ENCODE data around the gene DOCK9. TPM values are rescaled to one million over a fixed set of nuclear protein-coding genes. Genes with fewer than 3 reads are reported as not detected.

The DOCK9 gene
- total and polyA plus RNA-seq, 2 experiments from 2014 or later: 8.5 to 57.7 TPM

- ATAC-seq (peak; percentile 12; the same call in 2 of the 3 replicates), DNase-seq (ENCODE audit: low spot score) (no peak)
- TF ChIP-seq CTCF (conservative IDR thresholded peaks at IDR 0.05; ENCODE audit: low read depth in 2 of 2) (no peak), POLR2AphosphoS5 (IDR thresholded peaks at IDR 0.05; ENCODE audit: low read depth) (no peak), REST (IDR thresholded peaks at IDR 0.05; ENCODE audit: unreplicated experiment) (no peak), EZH2 (IDR thresholded peaks at IDR 0.05; ENCODE audit: low read depth, unreplicated experiment) (no peak), NANOG (IDR thresholded peaks at IDR 0.05; ENCODE audit: borderline replicate concordance) (no peak), ZNF114 (CRISPR knock-in tag; IDR thresholded peaks at IDR 0.05) (no peak), CREB1 (CRISPR knock-in tag; IDR thresholded peaks at IDR 0.05; ENCODE audit: low read depth) (no peak)
- H3K36me3 ChIP-seq (ENCODE audit: insufficient read depth): no peaks in the 10 kb centered on the region
- no peaks in the 10 kb centered on the region for H3K4me1 ChIP-seq (ENCODE audit: insufficient read depth)
- no peaks in the 10 kb centered on the region for H3F3A ChIP-seq (replicated peaks; ENCODE audit: low read depth)
- no peaks in the 10 kb centered on the region for H4K20me1 ChIP-seq (replicated peaks; ENCODE audit: insufficient read depth)
- H2AFZ ChIP-seq: no peak overlapping the region
- no peak overlapping the region for H3K4me3 Mint-ChIP-seq
- no peaks in the 10 kb centered on the region for H3K36me3 Mint-ChIP-seq (ENCODE audit: low read depth)
- H3K27ac ChIP-seq (ENCODE audit: low read depth): no peak overlapping the region
- peaks cover 6% of the 10 kb centered on the region for H3K27me3 Mint-ChIP-seq (ENCODE audit: insufficient read depth, low read depth, poor library complexity)
- H3K9me3 Mint-ChIP-seq: no peaks in the 10 kb centered on the region
- H3K27ac Mint-ChIP-seq: no peak overlapping the region
- H3K4me2 ChIP-seq: no peak overlapping the region
- no peaks in the 10 kb centered on the region for H3K9me2 ChIP-seq (ENCODE audit: insufficient read depth)
- H3K4me3 ChIP-seq: no peak overlapping the region
- no peaks in the 10 kb centered on the region for H3K27me3 ChIP-seq (ENCODE audit: insufficient read depth)
- no peaks in the 10 kb centered on the region for H3K79me2 ChIP-seq (replicated peaks; ENCODE audit: insufficient read depth)
- peaks cover 21% of the 10 kb centered on the region for H3K4me1 Mint-ChIP-seq
Observed at GRCh38 chr13:98957731-98958442, 20.0 kb downstream of the DOCK9 start.

GRCh38 chr13:98955336-98955735 is 22.5 kb downstream of the DOCK9 start:
- H3K4me3 ChIP-seq: no peak overlapping the region
- H4K20me1 ChIP-seq (replicated peaks; ENCODE audit: insufficient read depth): no peaks in the 10 kb centered on the region
- H3K4me2 ChIP-seq: no peak overlapping the region
- H3K27me3 ChIP-seq (ENCODE audit: insufficient read depth): no peaks in the 10 kb centered on the region
- DNase-seq (ENCODE audit: low spot score) (no peak), ATAC-seq (no peak)
- Mint-ChIP-seq H3K4me3 (no peak overlapping the region), H3K27ac (no peak overlapping the region), H3K9me3 (no peaks in the 10 kb centered on the region), H3K27me3 (ENCODE audit: insufficient read depth, low read depth, poor library complexity) (peaks cover 3% of the 10 kb centered on the region), H3K36me3 (ENCODE audit: low read depth) (no peaks in the 10 kb centered on the region), H3K4me1 (peaks cover 21% of the 10 kb centered on the region)
- no peaks in the 10 kb centered on the region for H3K36me3 ChIP-seq (ENCODE audit: insufficient read depth)
- H3F3A ChIP-seq (replicated peaks; ENCODE audit: low read depth): no peaks in the 10 kb centered on the region
- no peaks in the 10 kb centered on the region for H3K4me1 ChIP-seq (ENCODE audit: insufficient read depth)
- no peaks in the 10 kb centered on the region for H3K9me2 ChIP-seq (ENCODE audit: insufficient read depth)
- H3K27ac ChIP-seq (ENCODE audit: low read depth): no peak overlapping the region
- no peaks in the 10 kb centered on the region for H3K79me2 ChIP-seq (replicated peaks; ENCODE audit: insufficient read depth)
- H2AFZ ChIP-seq: no peak overlapping the region
- TF ChIP-seq ZNF114 (CRISPR knock-in tag; IDR thresholded peaks at IDR 0.05) (no peak), JUNB (IDR thresholded peaks at IDR 0.05; ENCODE audit: unreplicated experiment) (no peak)
- TF ChIP-seq, protein P1, sequence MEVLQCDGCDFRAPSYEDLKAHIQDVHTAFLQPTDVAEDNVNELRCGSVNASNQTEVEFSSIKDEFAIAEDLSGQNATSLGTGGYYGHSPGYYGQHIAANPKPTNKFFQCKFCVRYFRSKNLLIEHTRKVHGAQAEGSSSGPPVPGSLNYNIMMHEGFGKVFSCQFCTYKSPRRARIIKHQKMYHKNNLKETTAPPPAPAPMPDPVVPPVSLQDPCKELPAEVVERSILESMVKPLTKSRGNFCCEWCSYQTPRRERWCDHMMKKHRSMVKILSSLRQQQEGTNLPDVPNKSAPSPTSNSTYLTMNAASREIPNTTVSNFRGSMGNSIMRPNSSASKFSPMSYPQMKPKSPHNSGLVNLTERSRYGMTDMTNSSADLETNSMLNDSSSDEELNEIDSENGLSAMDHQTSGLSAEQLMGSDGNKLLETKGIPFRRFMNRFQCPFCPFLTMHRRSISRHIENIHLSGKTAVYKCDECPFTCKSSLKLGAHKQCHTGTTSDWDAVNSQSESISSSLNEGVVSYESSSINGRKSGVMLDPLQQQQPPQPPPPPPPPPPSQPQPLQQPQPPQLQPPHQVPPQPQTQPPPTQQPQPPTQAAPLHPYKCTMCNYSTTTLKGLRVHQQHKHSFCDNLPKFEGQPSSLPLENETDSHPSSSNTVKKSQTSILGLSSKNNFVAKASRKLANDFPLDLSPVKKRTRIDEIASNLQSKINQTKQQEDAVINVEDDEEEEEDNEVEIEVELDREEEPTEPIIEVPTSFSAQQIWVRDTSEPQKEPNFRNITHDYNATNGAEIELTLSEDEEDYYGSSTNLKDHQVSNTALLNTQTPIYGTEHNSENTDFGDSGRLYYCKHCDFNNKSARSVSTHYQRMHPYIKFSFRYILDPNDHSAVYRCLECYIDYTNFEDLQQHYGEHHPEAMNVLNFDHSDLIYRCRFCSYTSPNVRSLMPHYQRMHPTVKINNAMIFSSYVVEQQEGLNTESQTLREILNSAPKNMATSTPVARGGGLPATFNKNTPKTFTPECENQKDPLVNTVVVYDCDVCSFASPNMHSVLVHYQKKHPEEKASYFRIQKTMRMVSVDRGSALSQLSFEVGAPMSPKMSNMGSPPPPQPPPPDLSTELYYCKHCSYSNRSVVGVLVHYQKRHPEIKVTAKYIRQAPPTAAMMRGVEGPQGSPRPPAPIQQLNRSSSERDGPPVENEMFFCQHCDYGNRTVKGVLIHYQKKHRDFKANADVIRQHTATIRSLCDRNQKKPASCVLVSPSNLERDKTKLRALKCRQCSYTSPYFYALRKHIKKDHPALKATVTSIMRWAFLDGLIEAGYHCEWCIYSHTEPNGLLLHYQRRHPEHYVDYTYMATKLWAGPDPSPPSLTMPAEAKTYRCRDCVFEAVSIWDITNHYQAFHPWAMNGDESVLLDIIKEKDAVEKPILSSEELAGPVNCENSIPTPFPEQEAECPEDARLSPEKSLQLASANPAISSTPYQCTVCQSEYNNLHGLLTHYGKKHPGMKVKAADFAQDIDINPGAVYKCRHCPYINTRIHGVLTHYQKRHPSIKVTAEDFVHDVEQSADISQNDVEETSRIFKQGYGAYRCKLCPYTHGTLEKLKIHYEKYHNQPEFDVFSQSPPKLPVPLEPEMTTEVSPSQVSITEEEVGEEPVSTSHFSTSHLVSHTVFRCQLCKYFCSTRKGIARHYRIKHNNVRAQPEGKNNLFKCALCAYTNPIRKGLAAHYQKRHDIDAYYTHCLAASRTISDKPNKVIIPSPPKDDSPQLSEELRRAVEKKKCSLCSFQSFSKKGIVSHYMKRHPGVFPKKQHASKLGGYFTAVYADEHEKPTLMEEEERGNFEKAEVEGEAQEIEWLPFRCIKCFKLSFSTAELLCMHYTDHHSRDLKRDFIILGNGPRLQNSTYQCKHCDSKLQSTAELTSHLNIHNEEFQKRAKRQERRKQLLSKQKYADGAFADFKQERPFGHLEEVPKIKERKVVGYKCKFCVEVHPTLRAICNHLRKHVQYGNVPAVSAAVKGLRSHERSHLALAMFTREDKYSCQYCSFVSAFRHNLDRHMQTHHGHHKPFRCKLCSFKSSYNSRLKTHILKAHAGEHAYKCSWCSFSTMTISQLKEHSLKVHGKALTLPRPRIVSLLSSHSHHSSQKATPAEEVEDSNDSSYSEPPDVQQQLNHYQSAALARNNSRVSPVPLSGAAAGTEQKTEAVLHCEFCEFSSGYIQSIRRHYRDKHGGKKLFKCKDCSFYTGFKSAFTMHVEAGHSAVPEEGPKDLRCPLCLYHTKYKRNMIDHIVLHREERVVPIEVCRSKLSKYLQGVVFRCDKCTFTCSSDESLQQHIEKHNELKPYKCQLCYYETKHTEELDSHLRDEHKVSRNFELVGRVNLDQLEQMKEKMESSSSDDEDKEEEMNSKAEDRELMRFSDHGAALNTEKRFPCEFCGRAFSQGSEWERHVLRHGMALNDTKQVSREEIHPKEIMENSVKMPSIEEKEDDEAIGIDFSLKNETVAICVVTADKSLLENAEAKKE (CRISPR knock-in tag; IDR thresholded peaks at IDR 0.05): no peak
